IPS DF 4.7 (cell line): ENCODE measurements around the gene ST6GALNAC2.
"Not testable (repeated sequence)": the region's sequence is repeated elsewhere in the genome, so short reads cannot be mapped to it uniquely, and the experiment has no call there.

Experiments
- DNase-seq: peaks from one replicate; pipeline ENCODE4 v3.0.0-alpha.2; 2013; ENCODE audit warnings: low spot score; ENCODE audit errors: extremely low read depth

Gene ST6GALNAC2

GRCh38 chr17:76540381-76541300, 45.0 kb downstream of the ST6GALNAC2 start:
- DNase-seq = peak; percentile 89

DNA sequence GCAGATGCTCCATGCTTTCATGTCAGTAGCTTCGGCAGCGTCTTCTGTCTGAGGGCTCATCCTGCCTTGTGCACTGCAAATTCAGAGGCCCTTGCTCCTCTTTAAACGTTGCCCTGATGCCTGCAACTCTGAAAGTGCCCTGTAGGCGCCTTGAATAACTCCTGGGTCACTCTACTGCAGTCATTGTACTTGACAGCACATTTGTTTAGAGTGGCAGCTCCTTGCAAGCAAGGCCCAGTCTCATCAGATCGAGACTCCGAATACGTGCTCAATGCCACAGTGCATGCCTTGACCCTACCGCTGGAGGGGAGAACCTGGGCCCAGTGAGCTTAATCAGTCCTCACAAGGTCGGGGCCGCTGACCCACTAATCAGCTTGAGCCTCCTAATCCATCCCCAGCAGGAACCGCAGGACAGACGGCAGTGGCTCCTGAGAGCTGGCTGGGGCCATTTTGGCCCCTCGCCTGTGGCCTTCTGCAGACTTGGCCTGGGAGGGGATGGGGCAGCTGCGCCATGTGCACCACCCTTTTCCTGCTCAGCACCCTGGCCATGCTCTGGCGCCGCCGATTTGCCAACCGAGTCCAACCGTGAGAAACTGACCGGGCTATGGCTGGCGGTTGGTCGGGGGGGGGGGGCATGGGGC, 45.9 kb downstream of the ST6GALNAC2 start, which contains the start of gene PRCD:
Gene PRCD (plus strand): TSS at position 414 of the 641 bp plus-strand sequence. CDS start 98 bp downstream, at position 512.
- no peak for DNase-seq

DNA sequence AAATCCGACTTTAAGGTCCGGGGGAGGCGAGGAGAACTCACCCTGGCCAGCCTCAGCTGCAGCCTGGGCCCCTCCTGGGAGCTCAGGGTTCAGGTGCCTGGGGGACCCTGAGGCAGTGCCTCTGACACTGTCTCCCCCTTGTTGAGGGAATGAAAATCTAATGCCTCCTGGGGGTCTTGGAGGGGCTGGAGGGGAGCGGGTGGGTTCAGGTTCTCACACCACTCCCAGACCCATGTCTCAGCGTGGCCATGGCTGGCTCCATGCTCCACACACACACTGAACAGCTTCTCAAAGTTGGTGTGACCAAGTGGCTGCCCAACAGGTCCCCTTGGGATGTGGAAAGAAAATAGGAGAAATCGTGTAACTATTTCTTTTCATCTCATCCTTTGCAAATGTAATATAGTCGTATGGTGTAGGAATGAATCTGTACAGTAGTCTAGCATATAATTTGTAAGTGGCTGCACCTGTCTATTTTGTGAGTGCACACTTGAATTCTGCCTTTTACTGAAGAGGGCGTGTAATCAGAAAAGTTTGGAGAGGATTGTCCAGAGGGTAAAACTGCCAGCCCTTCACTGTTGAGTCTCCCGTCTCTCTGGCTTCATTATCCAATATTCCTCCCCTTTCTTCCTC, 46.6 kb downstream of the ST6GALNAC2 start:
- DNase-seq = no peak

GRCh38 chr17:76538281-76538931, 47.3 kb downstream of the ST6GALNAC2 start:
- no peak for DNase-seq

DNA sequence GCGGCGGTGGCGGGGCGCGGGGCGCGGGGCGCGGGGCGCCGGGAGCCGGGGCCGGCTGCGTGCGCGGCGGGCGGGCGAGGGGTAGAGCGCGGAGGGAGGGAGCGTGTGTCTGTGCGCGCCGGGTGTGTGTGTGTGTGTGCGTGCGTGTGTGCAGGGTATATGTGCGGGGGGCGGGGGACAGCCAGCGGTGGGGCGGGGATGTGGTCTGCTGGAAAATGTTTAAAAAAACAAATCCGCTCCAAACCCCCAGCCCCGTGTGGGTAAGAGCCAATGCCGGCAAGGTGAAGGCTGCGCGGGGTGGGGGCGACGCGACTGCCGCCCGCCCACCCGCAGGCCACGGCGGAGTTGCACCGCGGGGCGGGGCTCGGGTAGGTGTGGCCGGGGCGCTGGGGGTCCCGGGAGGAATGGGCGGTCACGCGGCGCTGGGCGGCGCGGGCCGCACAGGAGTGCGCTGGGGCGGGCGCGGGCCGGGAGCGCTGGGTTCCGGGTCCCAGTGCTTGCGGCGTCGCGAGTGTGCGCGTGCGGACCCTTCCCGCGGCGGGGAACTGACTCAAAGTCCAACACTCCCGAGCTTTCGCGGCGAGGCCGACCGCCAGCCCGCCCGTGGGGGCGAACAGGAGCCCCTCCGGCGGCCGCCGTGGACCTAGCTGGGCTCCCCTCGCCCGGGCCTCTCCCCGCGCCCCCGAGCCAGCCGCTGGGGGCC, 47.9 kb downstream of the ST6GALNAC2 start, which contains the start of gene CYGB:
Gene CYGB (minus strand): TSS at position 132 of the 703 bp plus-strand sequence. CDS start 167 bp downstream, outside the sequence.
- no peak for DNase-seq

DNA sequence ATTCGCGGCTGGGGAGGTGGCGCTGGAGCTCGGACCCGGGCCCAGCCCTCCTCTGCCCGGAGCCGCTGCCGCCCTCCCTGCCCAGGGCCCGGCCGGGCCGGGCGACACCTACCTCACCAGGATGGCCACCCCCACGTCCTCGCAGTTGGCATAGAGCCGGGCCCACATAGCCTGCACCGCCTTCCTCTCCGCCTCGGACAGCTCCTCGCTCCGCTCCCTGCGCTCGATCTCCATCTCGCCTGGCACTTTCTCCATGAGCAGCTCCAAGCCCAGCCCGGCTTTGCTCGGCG, 48.4 kb downstream of the ST6GALNAC2 start:
- no peak for DNase-seq

- DNase-seq = no peak
Measured at GRCh38 chr17:76536511-76537287, 49.0 kb downstream of the ST6GALNAC2 start.

GRCh38 chr17:76535788-76536510, 49.7 kb downstream of the ST6GALNAC2 start:
- DNase-seq = no peak

- no peak for DNase-seq
Measured at GRCh38 chr17:76534831-76535732, 50.6 kb downstream of the ST6GALNAC2 start.

DNA sequence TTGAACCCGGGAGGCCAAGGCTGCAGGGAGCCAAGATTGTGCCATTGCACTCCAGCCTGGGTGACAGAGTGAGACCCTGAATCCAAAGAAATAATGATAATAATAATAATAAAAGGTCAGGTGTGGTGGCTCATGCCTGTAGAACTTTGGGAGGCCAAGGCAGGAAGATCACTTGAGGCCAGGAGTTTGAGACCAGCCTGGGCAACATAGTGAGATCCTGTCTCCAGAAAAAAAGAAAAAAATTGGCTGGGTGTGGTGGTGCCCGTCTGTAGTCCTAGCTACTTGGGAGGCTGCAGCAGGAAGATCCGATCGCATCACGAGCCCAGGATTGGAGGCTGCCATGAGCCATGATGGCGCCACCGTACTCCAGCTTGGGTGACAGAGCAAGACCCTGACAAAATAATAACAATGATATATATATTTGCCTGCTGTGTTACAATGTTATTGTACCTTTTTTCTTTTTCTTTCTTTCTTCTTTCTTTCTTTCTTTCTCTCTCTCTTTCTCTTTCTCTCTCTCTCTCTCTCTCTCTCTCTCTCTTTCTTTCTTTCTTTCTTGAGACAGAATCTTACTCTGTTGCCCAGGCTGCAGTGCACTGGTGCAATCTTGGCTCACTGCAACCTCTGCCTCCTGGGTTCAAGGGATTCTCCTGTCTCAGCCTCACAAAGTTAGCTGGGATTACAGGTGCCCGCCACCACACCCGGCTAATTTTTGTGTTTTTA, 51.9 kb downstream of the ST6GALNAC2 start:
- not testable (repeated sequence) for DNase-seq

DNA sequence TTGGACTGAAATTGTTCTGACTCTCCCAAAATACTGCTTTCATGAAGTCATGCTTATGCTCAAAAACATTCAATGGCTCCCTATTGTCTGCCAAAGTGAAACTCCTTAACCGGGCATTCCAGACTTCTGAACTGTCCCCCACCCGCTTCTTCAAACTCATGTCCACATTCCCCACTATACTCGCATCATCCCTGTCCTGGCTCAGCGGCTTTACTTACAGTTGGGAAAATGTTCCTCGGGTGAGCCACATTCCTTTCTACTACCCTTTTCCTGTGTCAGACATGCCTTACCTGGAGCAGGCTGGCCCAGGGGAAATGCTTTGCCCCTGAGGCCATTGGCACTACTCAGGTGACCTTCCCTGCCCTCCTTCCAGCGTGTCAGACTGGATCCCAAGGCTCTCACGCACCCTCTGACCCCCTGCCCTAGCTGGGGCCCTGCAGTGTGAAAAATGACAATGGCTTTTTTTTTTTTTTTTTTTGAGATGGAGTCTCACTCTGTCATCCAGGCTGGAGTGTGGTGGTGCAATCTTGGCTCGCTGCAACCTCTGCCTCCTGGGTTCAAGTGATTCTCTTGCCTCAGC, 53.5 kb downstream of the ST6GALNAC2 start:
- no peak for DNase-seq

- DNase-seq = no peak
Measured at GRCh38 chr17:76531486-76532038, 54.1 kb downstream of the ST6GALNAC2 start.

DNA sequence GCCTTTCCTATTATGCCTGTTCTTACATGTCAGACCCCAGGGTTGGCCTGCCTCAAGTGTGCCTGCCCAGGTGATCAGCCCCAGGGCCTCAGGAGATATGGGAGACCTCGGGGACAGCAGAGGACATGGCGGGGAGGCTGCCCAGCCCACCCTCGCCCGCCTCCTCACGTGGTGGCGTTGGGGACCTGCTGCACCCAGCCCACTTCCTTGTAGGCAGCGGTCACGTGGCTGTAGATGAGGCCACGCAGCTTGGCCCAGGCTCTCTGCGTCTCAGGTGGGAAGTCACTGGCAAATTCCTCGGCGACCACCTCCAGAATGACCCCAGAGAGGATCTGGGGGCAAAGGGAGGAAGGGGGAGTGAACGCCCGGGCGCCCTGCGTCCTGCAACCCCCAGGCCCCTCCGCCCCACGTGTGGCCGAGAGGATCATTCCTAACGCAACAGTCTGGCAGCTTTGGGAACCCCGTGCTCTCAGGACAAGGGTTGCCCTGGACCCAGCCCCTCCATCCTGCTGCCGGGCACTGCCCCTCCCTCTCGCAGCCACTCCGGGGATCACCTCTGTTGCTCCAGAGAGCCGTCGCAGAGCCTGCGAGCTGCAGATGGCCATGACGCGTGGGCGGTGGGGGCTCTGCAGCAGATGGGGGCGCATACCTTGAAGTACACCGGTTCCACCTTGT, 54.7 kb downstream of the ST6GALNAC2 start:
- DNase-seq = no peak

GRCh38 chr17:76530095-76530723, 55.5 kb downstream of the ST6GALNAC2 start:
- DNase-seq = no peak

GRCh38 chr17:76529224-76530094, 56.2 kb downstream of the ST6GALNAC2 start:
- no peak for DNase-seq
